ENCODE data around the gene GSG1. TPM values are rescaled to one million over a fixed set of nuclear protein-coding genes. Genes with fewer than 3 reads are reported as not detected.
A peak's percentile ranks its signal among the peaks of the same experiment; 100 is the strongest.

GSG1 gene
- total RNA-seq, 4 donors from 2014 or later: 1.2 TPM; not detected in 3

GRCh38 chr12:13141686-13142085 is 38.2 kb upstream of the GSG1 start:
- 93 to 98% methylated on average over 5 of the region's 5 CpGs for WGBS, 2 donors
- peaks cover 20 to 37% of the 10 kb centered on the region in 2 donors for H3K4me1 ChIP-seq
- intact Hi-C loops (cut with DNase I): no loop called here
- H3K27me3 ChIP-seq: no peaks in the 10 kb centered on the region
- no peaks in the 10 kb centered on the region for H3K36me3 ChIP-seq
- H3K27ac ChIP-seq: no peak overlapping the region
- DNase-seq: no peak
- no peak for TF ChIP-seq CTCF (IDR thresholded peaks at IDR 0.05)
- no peak for TF ChIP-seq POLR2A (IDR thresholded peaks at IDR 0.05)
- no peaks in the 10 kb centered on the region for H3K9me3 ChIP-seq
- H3K4me3 ChIP-seq (replicated peaks in 1 of 3): no peak overlapping the region

- 16 to 32% methylated on average over 11 to 14 of the region's 14 CpGs for WGBS, 2 donors
- Histone ChIP-seq H3K36me3 (no peaks in the 10 kb centered on the region), H3K27ac (peak overlapping the region; percentile 85 to 93 (median 85)), H3K4me1 (peaks cover 60 to 66% of the 10 kb centered on the region in 2 donors), H3K9me3 (no peaks in the 10 kb centered on the region), H3K27me3 (no peaks in the 10 kb centered on the region), H3K4me3 (replicated peaks in 1 of 3) (no peak overlapping the region)
- intact Hi-C loops (cut with DNase I): no loop called here
- TF ChIP-seq POLR2A (IDR thresholded peaks at IDR 0.05) (peak in 1 of 2 donors; percentile 45), CTCF (IDR thresholded peaks at IDR 0.05) (peak in 5 of 6 experiments; percentile 29 to 94 (median 56))
- peak; percentile 99 to 100 for DNase-seq
These were observed 32.1 kb upstream of the GSG1 start for GRCh38 chr12:13135371-13136178.

- Histone ChIP-seq H3K4me1 (peaks cover 60 to 67% of the 10 kb centered on the region in 2 donors), H3K36me3 (no peaks in the 10 kb centered on the region), H3K9me3 (no peaks in the 10 kb centered on the region), H3K27ac (peak overlapping the region; percentile 81 to 92 (median 85)), H3K27me3 (no peaks in the 10 kb centered on the region), H3K4me3 (replicated peaks in 1 of 3) (no peak overlapping the region)
- intact Hi-C loops (cut with DNase I): no loop called here
- TF ChIP-seq CTCF (IDR thresholded peaks at IDR 0.05): no peak
- no peak for TF ChIP-seq POLR2A (IDR thresholded peaks at IDR 0.05)
- no peak for DNase-seq
- 88 to 93% methylated on average over 4 of the region's 4 CpGs for WGBS, 2 donors
These were observed 30.4 kb upstream of the GSG1 start for GRCh38 chr12:13133886-13134285.

GRCh38 chr12:13130981-13131380 is 27.5 kb upstream of the GSG1 start:
- no peak for DNase-seq
- WGBS, 2 donors: 62 to 70% methylated on average over 3 of the region's 3 CpGs
- Histone ChIP-seq H3K9me3 (no peaks in the 10 kb centered on the region), H3K27ac (peak overlapping the region in 2 of 3 donors; percentile 81 to 92), H3K27me3 (no peaks in the 10 kb centered on the region), H3K4me3 (replicated peaks in 1 of 3) (no peak overlapping the region), H3K36me3 (no peaks in the 10 kb centered on the region), H3K4me1 (peaks cover 46 to 52% of the 10 kb centered on the region in 2 donors)
- no peak for TF ChIP-seq CTCF (IDR thresholded peaks at IDR 0.05)
- TF ChIP-seq POLR2A (IDR thresholded peaks at IDR 0.05): no peak
- intact Hi-C loops (cut with DNase I): no loop called here

- peak overlapping the region in 1 of 3 donors; percentile 2 for H3K27ac ChIP-seq
- TF ChIP-seq POLR2A (IDR thresholded peaks at IDR 0.05) (no peak), CTCF (IDR thresholded peaks at IDR 0.05) (no peak)
- intact Hi-C loops (cut with DNase I): no loop called here
- no peak overlapping the region for H3K4me3 ChIP-seq (replicated peaks in 1 of 3)
- H3K9me3 ChIP-seq: no peaks in the 10 kb centered on the region
- H3K27me3 ChIP-seq: no peaks in the 10 kb centered on the region
- no peaks in the 10 kb centered on the region for H3K36me3 ChIP-seq
- H3K4me1 ChIP-seq: peaks cover 27 to 49% of the 10 kb centered on the region in 2 donors
- no peak for DNase-seq
- 77 to 78% methylated on average over 8 of the region's 8 CpGs for WGBS, 2 donors
These were observed 25.0 kb upstream of the GSG1 start for GRCh38 chr12:13128291-13128965.

All from thyroid gland (tissue), 4 donors.